K562 (cell line): ENCODE results near the gene LRP1B. TPM values are rescaled to one million over a fixed set of nuclear protein-coding genes. Genes with fewer than 3 reads are reported as not detected.

Experiments
- ATAC-seq: fragments of 200-7000 bp; cut with Tn5 transposase; 3 replicates; pipeline ENCODE4 v1.9.1; 2020; ENCODE audit warnings: moderate library complexity
- BruUV-seq: library from RNA; stranded (reverse); fragments of 400-500 nt; replicated peaks from 2 replicates; lab custom pipeline; 2021; lab: Mats Ljungman, UMichigan
- CTCF ChIA-PET: fragments of 300-600 bp; formaldehyde crosslinking; extraction: SDS; loops from one replicate; lab custom pipeline; 2021; ENCODE audit warnings: low intra/inter-chr PET ratio; lab: Yijun Ruan, JAX
- POLR2A ChIA-PET: fragments of 300-600, 350-650 bp; sonication (Branson Sonifier 250); formaldehyde crosslinking; extraction: SDS; loops from one replicate; lab custom pipeline; 2021; ENCODE audit warnings: antibody characterized with exemption, inconsistent platforms; lab: Yijun Ruan, JAX
- DNase-seq, 4 experiments: peaks; one replicate each; pipeline versions ENCODE4 v3.0.0 to v3.0.0-alpha.2; 2011 to 2018; ENCODE audit warnings: low spot score in 3 of 4, mixed read lengths in 3 of 4; ENCODE audit errors: extremely low read depth in 1 of 4
- FAIRE-seq: peaks from 2 replicates; lab custom pipeline; 2011; peaks lifted over from hg19 to GRCh38; lab: Jason Lieb, UNC
- H2AFZ ChIP-seq: 2 replicates; pipeline ENCODE4 v1.6.0; 2011; ENCODE audit warnings: low read depth, low read length, control low read depth, inconsistent platforms
- H3K27ac ChIP-seq: fragments of 200-600 bp; 3 replicates; pipeline ENCODE4 v1.8.0; 2011; ENCODE audit warnings: low read depth, mild to moderate bottlenecking, control low read depth, inconsistent platforms, low read length, moderate library complexity, mixed read lengths; ENCODE audit errors: extremely low read depth
- H3K27me3 ChIP-seq, 2 experiments: fragments of 300-600 bp in 1 of 2; 2 replicates in 1 of 2; 3 replicates in 1 of 2; pipeline versions ENCODE4 v1.6.0 to v1.8.0; 2011; ENCODE audit warnings: inconsistent platforms in 2 of 2, low read length in 2 of 2, mild to moderate bottlenecking in 1 of 2, mixed read lengths in 1 of 2, moderate library complexity in 1 of 2; ENCODE audit not compliant: control insufficient read depth in 2 of 2, insufficient read depth in 2 of 2
- H3K36me3 ChIP-seq: fragments of 300-600 bp; 3 replicates; pipeline ENCODE4 v1.8.0; 2011; ENCODE audit warnings: mild to moderate bottlenecking, low read length, inconsistent platforms; ENCODE audit not compliant: control insufficient read depth, insufficient read depth
- H3K4me1 ChIP-seq, 2 experiments: fragments of 200-600 bp in 1 of 2; replicated peaks in 1 of 2; 2 replicates in 1 of 2; 3 replicates in 1 of 2; pipeline versions ENCODE4 v1.5.1 to v1.8.0; 2011; ENCODE audit warnings: inconsistent platforms in 2 of 2, low read length in 2 of 2, mild to moderate bottlenecking in 1 of 2, mixed read lengths in 1 of 2, moderate library complexity in 1 of 2; ENCODE audit not compliant: control insufficient read depth in 2 of 2, insufficient read depth in 2 of 2
- H3K4me2 ChIP-seq: 2 replicates; pipeline ENCODE4 v1.6.1; 2011; ENCODE audit warnings: low read length, control low read depth, inconsistent platforms, mixed read lengths; ENCODE audit not compliant: insufficient read depth
- H3K4me3 ChIP-seq: fragments of 200-600 bp; sonication (generic), shearing (Covaris generic); 2 replicates; pipeline ENCODE4 v1.5.1; 2016; ENCODE audit warnings: control low read depth, inconsistent platforms
- H3K79me2 ChIP-seq: fragments of 200-600 bp; 3 replicates; pipeline ENCODE4 v1.8.0; 2011; ENCODE audit warnings: low read length, inconsistent platforms; ENCODE audit not compliant: control insufficient read depth, insufficient read depth
- H3K9ac ChIP-seq, 2 experiments: 2 replicates each; pipeline versions ENCODE4 v1.6.0 to v1.6.1; 2011; ENCODE audit warnings: low read depth in 2 of 2, low read length in 2 of 2, control low read depth in 1 of 2, inconsistent platforms in 1 of 2, mild to moderate bottlenecking in 1 of 2, mixed read lengths in 1 of 2; ENCODE audit not compliant: insufficient read depth in 1 of 2
- H3K9me1 ChIP-seq: one replicate; pipeline ENCODE4 v1.6.0; 2011; ENCODE audit warnings: inconsistent platforms, mild to moderate bottlenecking, low read length, moderate library complexity; ENCODE audit not compliant: control insufficient read depth, insufficient read depth
- H3K9me3 ChIP-seq: replicated peaks from 2 replicates; pipeline ENCODE4 v1.5.1; 2011; ENCODE audit warnings: low read depth, low read length, inconsistent platforms; ENCODE audit not compliant: control insufficient read depth, insufficient read depth
- H4K20me1 ChIP-seq: replicated peaks from 2 replicates; pipeline ENCODE4 v1.6.1; 2011; ENCODE audit warnings: low read length, inconsistent platforms, mixed read lengths; ENCODE audit not compliant: control insufficient read depth, insufficient read depth
- AFF4 ChIP-seq: sonication (generic); formaldehyde crosslinking; IDR thresholded peaks from 2 replicates; pipeline ENCODE4 v1.8.0; 2023; ENCODE audit warnings: mild to moderate bottlenecking, missing genetic modification reagents
- ELF1 ChIP-seq: fragments of 200-800 bp; sonication (Bioruptor generic); IDR thresholded peaks from 2 replicates; pipeline ENCODE4 v1.6.1; 2016; ENCODE audit warnings: missing genetic modification characterization, missing compliant biosample characterization
- ELF2 ChIP-seq: fragments of 250-450 bp; sonication (Bioruptor Pico); IDR thresholded peaks from 2 replicates; pipeline ENCODE4 v1.5.0; 2021; ENCODE audit warnings: mild to moderate bottlenecking
- GTF2B ChIP-seq: IDR thresholded peaks from 2 replicates; pipeline ENCODE4 v1.6.1; 2011; ENCODE audit not compliant: insufficient read length; ENCODE audit errors: extremely low read depth
- HOXB6 ChIP-seq: fragments of 250-450 bp; sonication (Bioruptor Pico); IDR thresholded peaks from 2 replicates; pipeline ENCODE4 v1.5.1; 2022; ENCODE audit warnings: mild to moderate bottlenecking, borderline replicate concordance
- TFAP4 ChIP-seq: sonication (generic); formaldehyde crosslinking; IDR thresholded peaks from 2 replicates; pipeline ENCODE4 v1.8.0; 2022; ENCODE audit warnings: missing genetic modification reagents, mild to moderate bottlenecking, moderate library complexity, borderline replicate concordance
- USF1 ChIP-seq: sonication (generic); formaldehyde crosslinking; IDR thresholded peaks from 2 replicates; pipeline ENCODE4 v1.9.0; 2022; ENCODE audit warnings: mild to moderate bottlenecking, missing genetic modification reagents
- XRCC5 ChIP-seq: fragments of 200-400 bp; formaldehyde crosslinking; IDR thresholded peaks from 2 replicates; pipeline ENCODE4 v1.6.1; 2017; ENCODE audit warnings: low read depth, mild to moderate bottlenecking, low read length
- ZNF3 ChIP-seq: fragments of 250-450 bp; sonication (Bioruptor Pico); IDR thresholded peaks from 2 replicates; pipeline ENCODE4 v1.5.0; 2021; ENCODE audit warnings: mild to moderate bottlenecking, moderate library complexity
- ZNF449 ChIP-seq: fragments of 250-450 bp; sonication (Bioruptor Pico); IDR thresholded peaks from 2 replicates; pipeline ENCODE4 v1.8.0; 2022; ENCODE audit warnings: moderate library complexity, mild to moderate bottlenecking, inconsistent platforms
- ZNF695 ChIP-seq: fragments of 450-650 bp; formaldehyde crosslinking; IDR thresholded peaks from 2 replicates; pipeline ENCODE4 v1.4.0; 2020; ENCODE audit warnings: mild to moderate bottlenecking, moderate library complexity
- ZNF764 ChIP-seq: fragments of 250-450 bp; sonication (Bioruptor Pico); IDR thresholded peaks from 2 replicates; pipeline ENCODE4 v1.4.0; 2020; ENCODE audit warnings: low read depth, mild to moderate bottlenecking, moderate library complexity
- WGBS: fragments of 100-300 bp; shearing (Covaris generic); methylation state at CpG from one replicate; pipeline ENCODE4 v1.1.6; 2016; ENCODE audit warnings: low coverage, mixed read lengths; ENCODE audit not compliant: insufficient coverage; ENCODE audit errors: missing lambda C conversion rate; 5-methylcytosine and 5-hydroxymethylcytosine counted together
- in situ Hi-C: fragments of 300-500 bp; cut with MboI; formaldehyde crosslinking; loops from 4 replicates; pipeline ENCODE4 v1.15.0; 2018; ENCODE audit warnings: inconsistent platforms, mixed read lengths
- intact Hi-C: fragments of 100-400 bp; cut with micrococcal nuclease; formaldehyde crosslinking; loops from 2 replicates; pipeline ENCODE4 v1.14.2; 2022
- polyA plus RNA-seq, 8 experiments: library from polyadenylated mRNA; depleted of rRNA in 4 of 8; stranded (reverse) in 5 of 8; unstranded in 3 of 8; fragments of >200 nt; fragmentation: Nextera tagmentation in 2 of 8; fragmentation: Illumina TruSeq in 1 of 8; extraction: Ambion mirVana in 2 of 8; extraction: Trizol in 1 of 8; gene quantifications; 2 replicates each; pipeline versions ENCODE4 v1.2.1 to v1.2.3, GENCODE V29; 2011 to 2014; ENCODE audit warnings: inconsistent platforms in 1 of 8, missing spikeins in 1 of 8
- total RNA-seq, 7 experiments: library from RNA; depleted of rRNA in 6 of 7; stranded (reverse); fragments of >200 nt in 6 of 7; fragmentation: Illumina TruSeq in 2 of 7; extraction: Trizol in 2 of 7; gene quantifications; 2 replicates each; pipeline versions ENCODE4 v1.2.1 to v1.2.3, GENCODE V29; 2011 to 2021; ENCODE audit warnings: low replicate concordance in 1 of 7

Gene LRP1B
- total and polyA plus RNA-seq, 9 of the 15 experiments (the other 6 are each of a cell fraction or from before 2014, with no cell fraction given), result not detected

GRCh38 chr2:141947396-141948114 is 183.3 kb downstream of the LRP1B start:
- no peak overlapping the region for H3K9ac ChIP-seq
- H3K36me3 ChIP-seq, result no peaks in the 10 kb centered on the region
- ChIA-PET POLR2A (no interaction called here), CTCF (no interaction called here)
- intact Hi-C loops, result no loop called here
- no peaks in the 10 kb centered on the region for H3K27me3 ChIP-seq
- BruUV-seq, result no TSS peak
- H3K4me3 ChIP-seq, result no peak overlapping the region
- H3K9me3 ChIP-seq, result no peaks in the 10 kb centered on the region
- in situ Hi-C loops, result no loop called here
- WGBS, result 3% methylated on average over 6 of the region's 6 CpGs
- H3K79me2 ChIP-seq, result no peaks in the 10 kb centered on the region
- no peak overlapping the region for H3K4me2 ChIP-seq
- H3K9me1 ChIP-seq, result no peaks in the 10 kb centered on the region
- TF ChIP-seq TFAP4 (CRISPR knock-in tag), result no peak
- TF ChIP-seq ZNF3, result no peak
- TF ChIP-seq ZNF764, result no peak
- TF ChIP-seq USF1 (CRISPR knock-in tag), result no peak
- no peak for TF ChIP-seq ELF2 (CRISPR knock-in tag)
- TF ChIP-seq AFF4, result no peak
- no peak for TF ChIP-seq ELF1
- no peak for TF ChIP-seq GTF2B
- TF ChIP-seq ZNF449 (CRISPR knock-in tag), result no peak
- TF ChIP-seq XRCC5, result no peak
- no peak for TF ChIP-seq ZNF695 (CRISPR knock-in tag)
- no peak for TF ChIP-seq HOXB6 (CRISPR knock-in tag)
- FAIRE-seq (no peak), DNase-seq (no peak), ATAC-seq (no peak)
- no peak overlapping the region for H2AFZ ChIP-seq
- no peaks in the 10 kb centered on the region for H4K20me1 ChIP-seq
- H3K4me1 ChIP-seq, result no peaks in the 10 kb centered on the region
- H3K27ac ChIP-seq, result no peak overlapping the region
